Fibroblast of lung (primary cell): Measurements from ENCODE around the gene ICAM2. TPM values are rescaled to one million over a fixed set of nuclear protein-coding genes. Genes with fewer than 3 reads are reported as not detected.
"Not testable (repeated sequence)": the region's sequence is repeated elsewhere in the genome, so short reads cannot be mapped to it uniquely, and the experiment has no call there.

ENCODE experiments used
- DNase-seq, 2 donors: peaks; one replicate each; pipeline versions ENCODE4 v3.0.0 to v3.0.0-alpha.2; 2010; ENCODE audit warnings: low read depth in 2 of 2
- H2AFZ ChIP-seq: 2 replicates; pipeline ENCODE4 v1.5.1; 2012; ENCODE audit warnings: low read length, control low read depth, inconsistent platforms
- H3K27ac ChIP-seq: 2 replicates; pipeline ENCODE4 v1.5.1; 2011; ENCODE audit warnings: low read length, control low read depth; ENCODE audit not compliant: insufficient read depth
- H3K27me3 ChIP-seq: 2 replicates; pipeline ENCODE4 v1.5.1; 2011; ENCODE audit warnings: mild to moderate bottlenecking, low read length; ENCODE audit not compliant: control insufficient read depth, insufficient read depth
- H3K36me3 ChIP-seq: 2 replicates; pipeline ENCODE4 v1.5.1; 2011; ENCODE audit warnings: low read length; ENCODE audit not compliant: control insufficient read depth, insufficient read depth
- H3K4me1 ChIP-seq: 2 replicates; pipeline ENCODE4 v1.5.1; 2011; ENCODE audit warnings: low read length; ENCODE audit not compliant: control insufficient read depth, insufficient read depth; ENCODE audit errors: extremely low read depth
- H3K4me2 ChIP-seq: 2 replicates; pipeline ENCODE4 v1.5.1; 2011; ENCODE audit warnings: low read length, control low read depth; ENCODE audit not compliant: insufficient read depth; ENCODE audit errors: extremely low read depth
- H3K4me3 ChIP-seq, 4 experiments: fragments of 200-600 bp in 1 of 4; sonication (generic) in 1 of 4; replicated peaks in 1 of 4; 2 replicates each; pipeline ENCODE4 v1.5.1; 2011 to 2016; ENCODE audit warnings: low read length in 4 of 4, low read depth in 3 of 4, mild to moderate bottlenecking in 3 of 4, control low read depth in 2 of 4, inconsistent platforms in 1 of 4, mixed read lengths in 1 of 4; ENCODE audit not compliant: insufficient read depth in 1 of 4; ENCODE audit errors: control extremely low read depth in 1 of 4
- H3K79me2 ChIP-seq: 2 replicates; pipeline ENCODE4 v1.5.1; 2012; ENCODE audit warnings: mild to moderate bottlenecking, low read length, inconsistent platforms; ENCODE audit not compliant: control insufficient read depth, insufficient read depth
- H3K9ac ChIP-seq: 2 replicates; pipeline ENCODE4 v1.5.1; 2011; ENCODE audit warnings: mild to moderate bottlenecking, low read length, control low read depth; ENCODE audit not compliant: insufficient read depth
- H3K9me3 ChIP-seq: 2 replicates; pipeline ENCODE4 v1.5.1; 2012; ENCODE audit warnings: low read depth, low read length; ENCODE audit not compliant: control insufficient read depth, insufficient read depth
- H4K20me1 ChIP-seq: 2 replicates; pipeline ENCODE4 v1.5.1; 2011; ENCODE audit warnings: low read length; ENCODE audit not compliant: control insufficient read depth, insufficient read depth; ENCODE audit errors: extremely low read depth
- EZH2 ChIP-seq: IDR thresholded peaks from 2 replicates; pipeline ENCODE4 v1.5.1; 2012; ENCODE audit warnings: low read length, control low read depth, mild to moderate bottlenecking; ENCODE audit errors: missing control alignments
- polyA plus RNA-seq, 2 donors: library from polyadenylated mRNA; depleted of rRNA in 1 of 2; stranded (reverse) in 1 of 2; unstranded in 1 of 2; fragments of >200 nt; gene quantifications; 2 replicates each; pipeline ENCODE4 v1.2.1, GENCODE V29; 2011 to 2012; ENCODE audit warnings: missing spikeins in 1 of 2
- total RNA-seq: library from RNA; depleted of rRNA; stranded (reverse); fragments of >200 nt; gene quantifications from 2 replicates; pipeline ENCODE4 v1.2.1, GENCODE V29; 2014
- TF ChIP-seq, protein P1 (sequence below), 2 donors: IDR thresholded peaks in 1 of 2; conservative IDR thresholded peaks in 1 of 2; 1 replicate in 1 of 2; 2 replicates in 1 of 2; pipeline ENCODE4 v1.5.1; 2011 to 2012; ENCODE audit warnings: low read length in 2 of 2, control low read depth in 1 of 2, inconsistent platforms in 1 of 2, low read depth in 1 of 2, mild to moderate bottlenecking in 1 of 2

ICAM2 gene
- total and polyA plus RNA-seq, 2 donors (not counting 1 experiment from before 2014, with no cell fraction given) = 1.1 to 3.5 TPM

DNA sequence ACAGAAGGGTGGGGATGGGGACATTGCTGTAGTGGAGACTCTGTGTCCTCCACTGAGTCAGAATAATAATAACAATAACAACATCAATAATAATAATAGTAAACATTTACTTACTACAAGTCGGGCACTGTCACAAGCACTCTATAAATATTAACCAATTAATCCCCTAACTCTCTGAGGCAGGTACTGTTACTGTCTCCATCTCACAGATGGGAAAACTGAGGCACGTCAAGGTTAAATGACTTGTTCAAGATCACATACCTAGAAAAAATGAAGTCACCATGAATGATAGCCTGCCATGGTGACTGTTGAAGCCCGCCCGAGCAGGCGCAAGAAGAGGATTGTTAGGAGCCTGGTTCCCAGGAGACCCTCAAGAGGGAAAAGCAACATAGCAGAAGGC, 12.1 kb downstream of the ICAM2 start:
- Histone ChIP-seq H3K9ac (no peak overlapping the region), H3K79me2 (no peaks in the 10 kb centered on the region), H3K27me3 (no peaks in the 10 kb centered on the region), H3K27ac (no peak overlapping the region), H2AFZ (no peak overlapping the region), H3K4me2 (no peak overlapping the region), H3K4me3 (no peak overlapping the region), H3K36me3 (no peaks in the 10 kb centered on the region), H4K20me1 (no peaks in the 10 kb centered on the region), H3K4me1 (peaks cover 2% of the 10 kb centered on the region), H3K9me3 (no peaks in the 10 kb centered on the region)
- no peak for DNase-seq
- TF ChIP-seq EZH2 = no peak
- TF ChIP-seq, protein P1, sequence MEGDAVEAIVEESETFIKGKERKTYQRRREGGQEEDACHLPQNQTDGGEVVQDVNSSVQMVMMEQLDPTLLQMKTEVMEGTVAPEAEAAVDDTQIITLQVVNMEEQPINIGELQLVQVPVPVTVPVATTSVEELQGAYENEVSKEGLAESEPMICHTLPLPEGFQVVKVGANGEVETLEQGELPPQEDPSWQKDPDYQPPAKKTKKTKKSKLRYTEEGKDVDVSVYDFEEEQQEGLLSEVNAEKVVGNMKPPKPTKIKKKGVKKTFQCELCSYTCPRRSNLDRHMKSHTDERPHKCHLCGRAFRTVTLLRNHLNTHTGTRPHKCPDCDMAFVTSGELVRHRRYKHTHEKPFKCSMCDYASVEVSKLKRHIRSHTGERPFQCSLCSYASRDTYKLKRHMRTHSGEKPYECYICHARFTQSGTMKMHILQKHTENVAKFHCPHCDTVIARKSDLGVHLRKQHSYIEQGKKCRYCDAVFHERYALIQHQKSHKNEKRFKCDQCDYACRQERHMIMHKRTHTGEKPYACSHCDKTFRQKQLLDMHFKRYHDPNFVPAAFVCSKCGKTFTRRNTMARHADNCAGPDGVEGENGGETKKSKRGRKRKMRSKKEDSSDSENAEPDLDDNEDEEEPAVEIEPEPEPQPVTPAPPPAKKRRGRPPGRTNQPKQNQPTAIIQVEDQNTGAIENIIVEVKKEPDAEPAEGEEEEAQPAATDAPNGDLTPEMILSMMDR (conservative IDR thresholded peaks at IDR 0.05 in 1 of 2, IDR thresholded peaks at IDR 0.05 in 1 of 2; ENCODE audit: low read depth in 1 of 2, low read length in 2 of 2) = no peak

DNA sequence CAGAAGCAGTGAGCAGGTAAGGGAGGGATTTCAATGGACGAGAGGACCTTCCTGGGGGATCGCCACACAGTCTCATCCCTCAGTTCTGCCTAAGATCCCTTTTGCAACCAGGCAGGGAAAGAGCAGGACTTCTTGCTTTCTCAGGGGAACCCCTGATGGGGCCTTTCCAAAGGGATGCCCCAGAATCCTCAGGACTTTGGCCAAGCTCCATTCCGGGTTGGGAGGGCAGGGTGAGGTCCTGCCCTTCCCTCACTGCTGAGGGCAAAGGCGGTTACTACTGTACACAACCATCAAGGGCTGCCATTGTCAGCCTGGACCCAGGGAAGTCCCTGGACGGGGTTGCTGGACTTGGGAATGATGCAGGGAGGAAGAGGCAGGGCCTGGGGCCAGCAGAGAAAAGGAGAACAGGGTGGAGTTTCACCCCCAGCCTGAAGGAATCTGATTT, 12.6 kb downstream of the ICAM2 start:
- H3K9ac ChIP-seq = no peak overlapping the region
- H4K20me1 ChIP-seq = no peaks in the 10 kb centered on the region
- H3K4me1 ChIP-seq = peaks cover 2% of the 10 kb centered on the region
- H3K79me2 ChIP-seq = no peaks in the 10 kb centered on the region
- no peaks in the 10 kb centered on the region for H3K9me3 ChIP-seq
- no peaks in the 10 kb centered on the region for H3K27me3 ChIP-seq
- H3K4me2 ChIP-seq = no peak overlapping the region
- no peak overlapping the region for H3K27ac ChIP-seq
- TF ChIP-seq EZH2 = no peak
- TF ChIP-seq, protein P1 (conservative IDR thresholded peaks at IDR 0.05 in 1 of 2, IDR thresholded peaks at IDR 0.05 in 1 of 2; ENCODE audit: low read depth in 1 of 2, low read length in 2 of 2) = no peak
- no peak for DNase-seq
- H3K36me3 ChIP-seq = no peaks in the 10 kb centered on the region
- no peak overlapping the region for H2AFZ ChIP-seq
- no peak overlapping the region for H3K4me3 ChIP-seq

- not testable (repeated sequence) for H3K79me2 ChIP-seq, H3K9me3 ChIP-seq, H3K27ac ChIP-seq, H3K4me3 ChIP-seq, H3K27me3 ChIP-seq, H3K36me3 ChIP-seq, DNase-seq, H3K4me1 ChIP-seq, H3K4me2 ChIP-seq, H2AFZ ChIP-seq, H4K20me1 ChIP-seq, H3K9ac ChIP-seq
These were observed 13.2 kb downstream of the ICAM2 start for GRCh38 chr17:64007089-64007837.
